Coronary artery (tissue), 2 donors: ENCODE measurements around the gene TMEM255B.

Experiments used
- DNase-seq: peaks from one replicate; pipeline ENCODE4 v3.0.0-alpha.2; 2017; ENCODE audit warnings: low spot score
- H3K27ac ChIP-seq, 2 donors: fragments of 200-600 bp; sonication (generic); one replicate each; pipeline ENCODE4 v1.5.1; 2016 to 2019
- H3K4me3 ChIP-seq: fragments of 200-600 bp; sonication (generic); 2 replicates; pipeline ENCODE4 v1.5.1; 2016; ENCODE audit warnings: mild to moderate bottlenecking, moderate library complexity
- CTCF ChIP-seq: fragments of 200-600 bp; sonication (generic); IDR thresholded peaks from one replicate; pipeline ENCODE4 v1.5.1; 2019; ENCODE audit warnings: antibody characterized with exemption

Gene TMEM255B

GRCh38 chr13:113861433-113862030 is 102.5 kb downstream of the TMEM255B start:
- no peak for TF ChIP-seq CTCF
- peak; percentile 70 for DNase-seq
- H3K4me3 ChIP-seq: peak overlapping the region; percentile 99
- peak overlapping the region; percentile 33 to 89 for H3K27ac ChIP-seq

GRCh38 chr13:113862191-113862930 is 103.3 kb downstream of the TMEM255B start:
- no peak for TF ChIP-seq CTCF
- Histone ChIP-seq H3K27ac (peak overlapping the region; percentile 87 to 89), H3K4me3 (peak overlapping the region; percentile 99)
- peak; percentile 71 for DNase-seq

GRCh38 chr13:113862931-113863523 is 104.0 kb downstream of the TMEM255B start:
- peak overlapping the region; percentile 87 to 89 for H3K27ac ChIP-seq
- TF ChIP-seq CTCF: no peak
- peak; percentile 77 for DNase-seq
- H3K4me3 ChIP-seq: peak overlapping the region; percentile 99

- DNase-seq: peak; percentile 81
- no peak for TF ChIP-seq CTCF
- Histone ChIP-seq H3K27ac (peak within 1 kb of the TSS; percentile 87 to 89), H3K4me3 (peak within 1 kb of the TSS; percentile 99)
Measured at GRCh38 chr13:113863524-113864272, 104.7 kb downstream of the TMEM255B start, which contains the start of gene GAS6. Gene GAS6, minus strand, starts transcription at chr13:113864076. Its CDS starts 156 bp downstream, at chr13:113863920.

- peak overlapping the region; percentile 99 for H3K4me3 ChIP-seq
- peak; percentile 72 for DNase-seq
- H3K27ac ChIP-seq: peak overlapping the region; percentile 87 to 89
- no peak for TF ChIP-seq CTCF
Measured at GRCh38 chr13:113864273-113864890, 105.4 kb downstream of the TMEM255B start.

- H3K4me3 ChIP-seq: no peak overlapping the region
- no peak for TF ChIP-seq CTCF
- DNase-seq: peak; percentile 33
- H3K27ac ChIP-seq: no peak overlapping the region
Measured at GRCh38 chr13:113865427-113865826, 106.4 kb downstream of the TMEM255B start.
